Lung (tissue), 12 donors: ENCODE results near the gene ATP6V0B. TPM values are rescaled to one million over a fixed set of nuclear protein-coding genes. Genes with fewer than 3 reads are reported as not detected.

Experiments used
- ATAC-seq: fragments of 200-7000 bp; cut with Tn5 transposase; one replicate; pipeline ENCODE4 v1.9.1; 2020; ENCODE audit warnings: moderate number of reproducible peaks; ENCODE audit not compliant: insufficient read depth, low FRiP score
- DNase-seq, 3 donors: peaks; one replicate each; pipeline ENCODE4 v3.0.0-alpha.2; 2013 to 2017
- H3K27ac ChIP-seq, 2 donors: one replicate each; pipeline ENCODE4 v1.5.1; 2013; ENCODE audit warnings: mild to moderate bottlenecking in 2 of 2, moderate library complexity in 2 of 2, control low read depth in 1 of 2, inconsistent platforms in 1 of 2, low read depth in 1 of 2, low read length in 1 of 2
- H3K27me3 ChIP-seq, 3 donors: one replicate each; pipeline ENCODE4 v1.5.1; 2013; ENCODE audit warnings: low read length in 2 of 3; ENCODE audit not compliant: control insufficient read depth in 3 of 3, insufficient read depth in 3 of 3
- H3K36me3 ChIP-seq, 4 donors: one replicate each; pipeline ENCODE4 v1.5.1; 2013; ENCODE audit warnings: low read length in 4 of 4, mild to moderate bottlenecking in 1 of 4, moderate library complexity in 1 of 4; ENCODE audit not compliant: control insufficient read depth in 4 of 4, insufficient read depth in 4 of 4
- H3K4me1 ChIP-seq, 5 donors: one replicate each; pipeline ENCODE4 v1.5.1; 2013; ENCODE audit warnings: low read length in 5 of 5, mild to moderate bottlenecking in 2 of 5, moderate library complexity in 1 of 5; ENCODE audit not compliant: control insufficient read depth in 5 of 5, insufficient read depth in 5 of 5
- H3K4me3 ChIP-seq: one replicate; pipeline ENCODE4 v1.5.1; 2013; ENCODE audit warnings: mild to moderate bottlenecking, control low read depth, moderate library complexity
- H3K9ac ChIP-seq, 2 donors: one replicate each; pipeline ENCODE4 v1.5.1; 2013; ENCODE audit warnings: low read length in 2 of 2, control low read depth in 1 of 2; ENCODE audit not compliant: insufficient read depth in 1 of 2
- H3K9me3 ChIP-seq, 4 donors: one replicate each; pipeline ENCODE4 v1.5.1; 2013; ENCODE audit warnings: low read length in 3 of 4, mild to moderate bottlenecking in 1 of 4, moderate library complexity in 1 of 4; ENCODE audit not compliant: control insufficient read depth in 4 of 4, insufficient read depth in 3 of 4
- WGBS, 2 donors: extraction: QIAGEN DNeasy Blood & Tissue Kit; methylation state at CpG; one replicate each; pipeline ENCODE4 v1.1.7; 2013; 5-methylcytosine and 5-hydroxymethylcytosine counted together
- polyA plus RNA-seq, 2 donors: library from polyadenylated mRNA; stranded (reverse); fragments of 200-250 nt; gene quantifications; one replicate each; pipeline ENCODE4 v1.2.1, GENCODE V29; 2013
- total RNA-seq, 2 donors: library from RNA; depleted of rRNA in 1 of 2; stranded (reverse); fragments of >200 nt in 1 of 2; gene quantifications; one replicate each; pipeline ENCODE4 v1.2.1, GENCODE V29; 2014 to 2021
- TF ChIP-seq, protein P1 (sequence below): IDR thresholded peaks from 2 replicates; pipeline ENCODE4 v1.5.1; 2012; ENCODE audit warnings: mild to moderate bottlenecking; ENCODE audit errors: control extremely low read depth, extremely low read depth
- donor health status: control.
- donor health status: control.
- donor health status: Bipolar disorder and iron deficiency.
- donor health status: healthy.
- donor health status: DM: yes; HTN: yes; CAD: no.

ATP6V0B gene
- total and polyA plus RNA-seq, 4 donors = 71.2 to 484 (median 283) TPM

DNA sequence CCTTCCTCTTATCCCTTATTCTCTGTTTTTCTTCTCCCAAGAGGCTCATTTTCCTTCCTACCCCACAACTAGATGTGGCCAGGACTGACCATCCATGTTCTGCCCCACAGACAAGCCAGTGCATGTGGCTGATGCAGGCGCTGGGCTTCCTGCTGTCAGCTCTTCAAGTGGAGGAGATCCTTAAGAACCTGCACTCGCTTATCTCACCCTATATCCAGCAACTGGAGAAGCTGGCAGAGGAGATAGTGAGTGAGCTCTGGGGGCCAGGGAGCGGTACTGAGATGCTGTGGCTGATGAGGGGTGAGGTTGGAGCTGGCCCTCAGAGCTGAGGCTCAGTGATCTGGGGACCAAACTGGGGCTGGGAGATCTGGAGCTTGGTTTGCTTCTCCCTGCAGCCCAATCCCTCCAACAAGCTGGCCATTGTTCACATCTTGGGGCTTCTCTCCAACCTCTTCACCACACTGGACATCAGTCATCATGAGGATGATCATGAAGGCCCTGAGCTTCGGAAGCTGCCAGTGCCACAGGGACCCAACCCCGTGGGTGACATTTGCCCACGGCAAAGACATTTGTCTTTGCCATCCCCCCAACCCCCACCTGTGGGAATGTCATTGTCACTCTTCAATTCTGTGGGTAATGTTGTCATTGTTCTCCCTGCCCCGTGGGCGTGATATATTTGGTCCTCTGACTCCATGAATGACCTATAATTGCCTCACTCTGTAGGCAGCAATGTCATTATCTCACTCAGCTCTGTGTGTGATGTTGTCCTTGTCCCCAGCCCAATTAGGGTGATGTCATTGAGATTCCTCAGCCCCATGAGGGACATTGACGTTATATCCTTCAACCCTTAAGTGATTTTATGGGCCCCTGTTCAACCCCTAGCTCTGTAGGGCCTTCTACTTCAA lies 16.2 kb upstream of the ATP6V0B start:
- Histone ChIP-seq H3K4me3 (no peak overlapping the region), H3K27ac (no peak overlapping the region), H3K36me3 (peaks cover 13 to 46% (median 19%) of the 10 kb centered on the region in 4 donors), H3K4me1 (no peaks in the 10 kb centered on the region), H3K9me3 (no peaks in the 10 kb centered on the region), H3K27me3 (no peaks in the 10 kb centered on the region), H3K9ac (no peak overlapping the region)
- TF ChIP-seq, protein P1, sequence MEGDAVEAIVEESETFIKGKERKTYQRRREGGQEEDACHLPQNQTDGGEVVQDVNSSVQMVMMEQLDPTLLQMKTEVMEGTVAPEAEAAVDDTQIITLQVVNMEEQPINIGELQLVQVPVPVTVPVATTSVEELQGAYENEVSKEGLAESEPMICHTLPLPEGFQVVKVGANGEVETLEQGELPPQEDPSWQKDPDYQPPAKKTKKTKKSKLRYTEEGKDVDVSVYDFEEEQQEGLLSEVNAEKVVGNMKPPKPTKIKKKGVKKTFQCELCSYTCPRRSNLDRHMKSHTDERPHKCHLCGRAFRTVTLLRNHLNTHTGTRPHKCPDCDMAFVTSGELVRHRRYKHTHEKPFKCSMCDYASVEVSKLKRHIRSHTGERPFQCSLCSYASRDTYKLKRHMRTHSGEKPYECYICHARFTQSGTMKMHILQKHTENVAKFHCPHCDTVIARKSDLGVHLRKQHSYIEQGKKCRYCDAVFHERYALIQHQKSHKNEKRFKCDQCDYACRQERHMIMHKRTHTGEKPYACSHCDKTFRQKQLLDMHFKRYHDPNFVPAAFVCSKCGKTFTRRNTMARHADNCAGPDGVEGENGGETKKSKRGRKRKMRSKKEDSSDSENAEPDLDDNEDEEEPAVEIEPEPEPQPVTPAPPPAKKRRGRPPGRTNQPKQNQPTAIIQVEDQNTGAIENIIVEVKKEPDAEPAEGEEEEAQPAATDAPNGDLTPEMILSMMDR = no peak
- no peak for ATAC-seq
- DNase-seq = no peak
- 91 to 93% methylated on average over 9 of the region's 9 CpGs for WGBS, 2 donors

DNA sequence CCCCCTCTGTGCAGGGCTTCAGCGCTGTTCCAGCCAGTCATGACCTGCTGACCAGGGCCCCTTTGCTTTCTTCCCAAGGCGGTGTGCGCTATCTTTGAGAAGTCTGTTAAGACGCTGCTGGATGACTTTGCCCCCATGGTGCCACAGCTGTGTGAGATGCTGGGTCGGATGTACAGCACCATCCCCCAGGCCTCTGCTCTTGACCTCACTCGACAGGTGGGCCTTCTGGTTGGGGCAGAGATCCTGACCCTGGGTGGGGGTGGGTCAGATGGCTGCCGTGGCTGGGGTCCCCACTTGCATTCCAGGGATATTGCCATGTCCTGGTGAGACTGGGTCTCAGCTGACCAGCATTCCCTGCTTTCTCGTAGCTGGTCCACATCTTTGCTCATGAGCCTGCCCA lies 14.0 kb upstream of the ATP6V0B start:
- WGBS, 2 donors = 92 to 93% methylated on average over 8 of the region's 8 CpGs
- Histone ChIP-seq H3K27ac (no peak overlapping the region), H3K4me3 (no peak overlapping the region), H3K9ac (no peak overlapping the region), H3K27me3 (no peaks in the 10 kb centered on the region), H3K4me1 (no peaks in the 10 kb centered on the region), H3K36me3 (peaks cover 16 to 53% (median 19%) of the 10 kb centered on the region in 4 donors), H3K9me3 (no peaks in the 10 kb centered on the region)
- no peak for ATAC-seq
- TF ChIP-seq, protein P1 = no peak
- no peak for DNase-seq

DNA sequence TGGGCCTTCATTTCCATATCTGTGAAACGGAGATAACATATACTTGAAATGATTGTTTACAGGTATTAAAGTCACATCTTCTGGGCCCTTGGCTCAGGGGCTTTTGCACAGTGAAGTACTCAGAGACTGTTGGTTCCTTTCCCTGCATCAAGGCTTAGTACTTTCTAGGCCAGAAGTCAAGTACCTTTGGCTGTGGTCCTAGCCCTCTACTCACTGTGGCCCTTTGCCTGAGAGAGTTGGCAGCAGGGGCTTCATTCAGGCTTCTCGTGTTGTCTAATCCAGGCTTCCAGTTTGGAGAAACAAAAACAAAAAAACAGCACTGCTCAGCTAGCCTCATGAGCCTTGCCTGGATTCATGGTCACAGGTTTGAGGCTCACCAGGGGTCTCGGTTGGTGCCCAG lies 13.1 kb upstream of the ATP6V0B start:
- Histone ChIP-seq H3K27ac (no peak overlapping the region), H3K27me3 (no peaks in the 10 kb centered on the region), H3K4me1 (no peaks in the 10 kb centered on the region), H3K9ac (no peak overlapping the region), H3K9me3 (no peaks in the 10 kb centered on the region), H3K4me3 (no peak overlapping the region), H3K36me3 (peaks cover 14 to 55% (median 17%) of the 10 kb centered on the region in 4 donors)
- WGBS, 2 donors = 88 to 94% methylated on average over 3 of the region's 3 CpGs
- DNase-seq (no peak), ATAC-seq (no peak)
- TF ChIP-seq, protein P1 = no peak
